Sigmoid colon (tissue), 3 donors: Measurements from ENCODE around the gene CPE.

Experiments
- POLR2A ChIP-seq, 2 donors: fragments of 450-650 bp; IDR thresholded peaks; one replicate each; pipeline ENCODE4 v1.6.1; 2016; ENCODE audit warnings: antibody characterized with exemption in 2 of 2, mild to moderate bottlenecking in 2 of 2, moderate library complexity in 2 of 2
- TF ChIP-seq, protein P1 (sequence below), 4 experiments: fragments of 450-650 bp in 3 of 4; fragments of 200-600 bp in 1 of 4; IDR thresholded peaks; one replicate each; pipeline ENCODE4 v1.5.1; 2016 to 2019; ENCODE audit warnings: antibody characterized with exemption in 4 of 4, mild to moderate bottlenecking in 3 of 4, moderate library complexity in 2 of 4

DNA sequence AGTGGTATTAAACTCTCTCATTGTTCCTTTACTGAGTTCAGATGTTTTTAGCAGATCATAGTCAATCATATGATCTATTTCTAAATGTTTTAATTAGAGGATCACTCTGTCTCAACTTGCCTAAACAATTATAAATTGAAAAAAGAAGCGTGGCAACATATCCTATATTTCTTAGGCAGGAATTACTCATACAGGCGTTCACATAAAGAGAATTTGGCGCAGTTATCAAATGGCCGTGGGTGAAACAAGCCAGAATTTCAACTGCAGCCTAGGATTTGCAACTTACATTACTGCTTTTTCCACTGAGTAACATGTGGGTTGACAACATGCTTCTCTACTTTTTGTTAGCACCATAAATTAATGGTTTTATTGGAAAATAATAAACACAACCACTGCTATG is 141.3 kb downstream of the CPE start:
- no peak for TF ChIP-seq POLR2A (IDR thresholded peaks at IDR 0.05)
- TF ChIP-seq, protein P1, sequence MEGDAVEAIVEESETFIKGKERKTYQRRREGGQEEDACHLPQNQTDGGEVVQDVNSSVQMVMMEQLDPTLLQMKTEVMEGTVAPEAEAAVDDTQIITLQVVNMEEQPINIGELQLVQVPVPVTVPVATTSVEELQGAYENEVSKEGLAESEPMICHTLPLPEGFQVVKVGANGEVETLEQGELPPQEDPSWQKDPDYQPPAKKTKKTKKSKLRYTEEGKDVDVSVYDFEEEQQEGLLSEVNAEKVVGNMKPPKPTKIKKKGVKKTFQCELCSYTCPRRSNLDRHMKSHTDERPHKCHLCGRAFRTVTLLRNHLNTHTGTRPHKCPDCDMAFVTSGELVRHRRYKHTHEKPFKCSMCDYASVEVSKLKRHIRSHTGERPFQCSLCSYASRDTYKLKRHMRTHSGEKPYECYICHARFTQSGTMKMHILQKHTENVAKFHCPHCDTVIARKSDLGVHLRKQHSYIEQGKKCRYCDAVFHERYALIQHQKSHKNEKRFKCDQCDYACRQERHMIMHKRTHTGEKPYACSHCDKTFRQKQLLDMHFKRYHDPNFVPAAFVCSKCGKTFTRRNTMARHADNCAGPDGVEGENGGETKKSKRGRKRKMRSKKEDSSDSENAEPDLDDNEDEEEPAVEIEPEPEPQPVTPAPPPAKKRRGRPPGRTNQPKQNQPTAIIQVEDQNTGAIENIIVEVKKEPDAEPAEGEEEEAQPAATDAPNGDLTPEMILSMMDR (IDR thresholded peaks at IDR 0.05), result no peak
